Upper lobe of right lung (tissue), 1 donor: ENCODE data around the gene ZNF415. TPM values are rescaled to one million over a fixed set of nuclear protein-coding genes. Genes with fewer than 3 reads are reported as not detected.
A peak's percentile ranks its signal among the peaks of the same experiment; 100 is the strongest.

Source experiments
- ATAC-seq: fragments of 200-7000 bp; cut with Tn5 transposase; one replicate; pipeline ENCODE4 v1.9.1; 2020; ENCODE audit warnings: mild to moderate bottlenecking, moderate library complexity
- DNase-seq: peaks from one replicate; pipeline ENCODE4 v3.0.0-alpha.2; 2020
- H3K27ac ChIP-seq: fragments of 200-600 bp; one replicate; pipeline ENCODE4 v1.8.0; 2022
- H3K27me3 ChIP-seq: fragments of 200-600 bp; one replicate; pipeline ENCODE4 v1.8.0; 2022; ENCODE audit warnings: mild to moderate bottlenecking
- H3K36me3 ChIP-seq: fragments of 200-600 bp; one replicate; pipeline ENCODE4 v1.8.0; 2022
- H3K4me1 ChIP-seq: fragments of 200-600 bp; one replicate; pipeline ENCODE4 v1.8.0; 2022
- H3K4me3 ChIP-seq: fragments of 200-600 bp; one replicate; pipeline ENCODE4 v1.8.0; 2022; ENCODE audit warnings: mild to moderate bottlenecking
- H3K9me3 ChIP-seq: fragments of 200-600 bp; one replicate; pipeline ENCODE4 v1.8.0; 2022
- CTCF ChIP-seq: fragments of 200-600 bp; IDR thresholded peaks from one replicate; pipeline ENCODE4 v1.8.0; 2022; ENCODE audit warnings: antibody characterized with exemption
- intact Hi-C: fragments of 100-400 bp; cut with DNase I; formaldehyde crosslinking; loops from one replicate; pipeline ENCODE4 v1.11.0; 2022
- total RNA-seq: library from RNA; stranded (reverse); fragmentation: NEBNext Ultra II Directional; extraction: Animal tissue kit (Norgen Biotek cat#: 25700); gene quantifications from one replicate; pipeline ENCODE4 v1.2.1, GENCODE V29; 2021
- donor health status: DM: no; HTN: yes; CAD: no; lungs with severe emphysema.

The ZNF415 gene
- total RNA-seq, 1 donor from 2014 or later = 7.0 TPM

- intact Hi-C loops = no loop called here
- Histone ChIP-seq H3K9me3 (peaks cover 30% of the 10 kb centered on the region), H3K4me3 (no peak overlapping the region), H3K27ac (no peak overlapping the region), H3K36me3 (no peaks in the 10 kb centered on the region), H3K4me1 (no peaks in the 10 kb centered on the region), H3K27me3 (no peaks in the 10 kb centered on the region)
- no peak for DNase-seq
- TF ChIP-seq CTCF = no peak
- ATAC-seq = no peak
Measured at GRCh38 chr19:53161123-53161522, 28.4 kb upstream of the ZNF415 start.

DNA sequence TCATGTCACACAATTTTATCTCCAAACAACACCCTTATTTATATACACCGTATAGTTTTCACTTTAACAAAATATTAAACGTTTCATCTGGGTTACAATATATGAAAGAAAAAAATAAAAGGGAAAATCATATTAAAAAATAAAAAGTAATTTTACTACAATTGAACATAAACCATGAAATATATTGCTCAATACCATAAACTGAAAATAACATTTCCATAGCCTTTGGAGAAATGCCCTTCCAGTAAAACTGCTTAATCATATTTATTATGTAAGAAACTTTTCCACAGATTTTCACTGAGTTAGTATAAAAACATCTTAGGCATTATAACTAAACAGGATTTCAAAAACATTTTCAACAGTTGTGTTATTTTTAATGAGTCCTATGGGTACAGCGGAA lies 27.6 kb upstream of the ZNF415 start:
- no peaks in the 10 kb centered on the region for H3K36me3 ChIP-seq
- no peak for DNase-seq
- H3K27me3 ChIP-seq = no peaks in the 10 kb centered on the region
- ATAC-seq = no peak
- H3K9me3 ChIP-seq = peaks cover 23% of the 10 kb centered on the region
- H3K4me1 ChIP-seq = no peaks in the 10 kb centered on the region
- no peak overlapping the region for H3K4me3 ChIP-seq
- intact Hi-C loops = no loop called here
- no peak for TF ChIP-seq CTCF
- no peak overlapping the region for H3K27ac ChIP-seq

DNA sequence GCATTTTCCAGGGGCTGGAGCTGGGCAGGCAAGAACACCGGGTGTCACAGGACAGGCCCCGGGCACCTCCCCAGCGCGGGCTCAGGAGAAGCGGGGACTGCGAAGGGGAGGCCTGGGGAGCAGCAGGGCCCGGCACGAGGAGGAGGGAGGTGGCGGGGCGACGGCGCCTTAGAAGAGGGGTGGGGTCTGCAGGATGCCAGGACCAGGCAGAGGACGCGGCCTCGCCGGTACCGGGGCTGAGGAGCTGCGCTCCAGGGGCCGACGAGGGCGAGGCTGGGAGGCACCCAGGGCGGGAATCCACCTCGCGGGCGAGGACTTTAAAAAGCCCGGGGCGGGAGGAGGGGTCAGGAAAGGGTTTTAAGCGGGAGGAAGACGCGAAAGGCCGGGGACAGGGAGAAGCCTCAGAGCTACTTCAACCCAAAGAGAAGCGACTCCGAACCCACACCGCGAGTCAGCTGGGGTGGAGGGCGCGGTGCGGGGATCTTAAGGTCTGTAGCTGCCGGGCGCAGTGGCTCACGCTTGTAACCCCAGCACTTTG lies 25.5 kb upstream of the ZNF415 start:
- ATAC-seq (peak; percentile 62), DNase-seq (peak; percentile 68)
- H3K27me3 ChIP-seq = no peaks in the 10 kb centered on the region
- peaks cover 5% of the 10 kb centered on the region for H3K9me3 ChIP-seq
- peak overlapping the region; percentile 71 for H3K27ac ChIP-seq
- no peaks in the 10 kb centered on the region for H3K4me1 ChIP-seq
- H3K36me3 ChIP-seq = no peaks in the 10 kb centered on the region
- intact Hi-C loops = no loop called here
- TF ChIP-seq CTCF = no peak
- peak overlapping the region; percentile 69 for H3K4me3 ChIP-seq

- DNase-seq (no peak), ATAC-seq (no peak)
- intact Hi-C loops = no loop called here
- Histone ChIP-seq H3K4me1 (no peaks in the 10 kb centered on the region), H3K27me3 (no peaks in the 10 kb centered on the region), H3K4me3 (peak overlapping the region; percentile 69), H3K9me3 (no peaks in the 10 kb centered on the region), H3K36me3 (no peaks in the 10 kb centered on the region), H3K27ac (peak overlapping the region; percentile 71)
- no peak for TF ChIP-seq CTCF
Measured at GRCh38 chr19:53157626-53158025, 24.9 kb upstream of the ZNF415 start.

DNA sequence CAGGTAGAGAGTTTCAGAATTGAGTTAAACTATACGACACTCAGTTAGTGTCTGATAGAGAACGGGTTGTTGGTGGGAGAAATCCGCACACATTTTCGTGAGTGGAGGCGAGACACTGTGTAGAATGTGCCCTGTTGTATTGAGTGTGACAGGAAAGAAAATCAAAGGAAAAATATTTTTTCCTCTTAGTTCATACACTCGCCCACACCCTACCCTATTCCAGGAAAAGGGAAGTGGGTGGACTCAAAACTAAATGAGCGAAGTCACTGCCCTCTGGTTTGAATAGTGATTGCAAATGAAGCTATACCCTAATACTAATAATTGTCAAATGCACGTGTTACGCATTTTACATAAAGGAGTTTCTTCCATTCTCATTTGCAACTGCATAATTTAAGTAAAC lies 24.1 kb upstream of the ZNF415 start:
- Histone ChIP-seq H3K4me1 (no peaks in the 10 kb centered on the region), H3K4me3 (peak overlapping the region; percentile 69), H3K27ac (peak overlapping the region; percentile 71), H3K36me3 (no peaks in the 10 kb centered on the region), H3K9me3 (no peaks in the 10 kb centered on the region), H3K27me3 (no peaks in the 10 kb centered on the region)
- intact Hi-C loops = no loop called here
- DNase-seq (no peak), ATAC-seq (no peak)
- TF ChIP-seq CTCF = no peak

GRCh38 chr19:53147645-53148044 lies 14.9 kb upstream of the ZNF415 start:
- no peak for ATAC-seq
- TF ChIP-seq CTCF = no peak
- peaks cover 60% of the 10 kb centered on the region for H3K9me3 ChIP-seq
- no peak overlapping the region for H3K4me3 ChIP-seq
- H3K4me1 ChIP-seq = no peaks in the 10 kb centered on the region
- H3K27ac ChIP-seq = no peak overlapping the region
- peaks cover 37% of the 10 kb centered on the region for H3K36me3 ChIP-seq
- no peak for DNase-seq
- intact Hi-C loops = no loop called here
- no peaks in the 10 kb centered on the region for H3K27me3 ChIP-seq
